Right atrium auricular region (tissue), 2 donors: Measurements from ENCODE around the gene CLIP1. TPM values are rescaled to one million over a fixed set of nuclear protein-coding genes. Genes with fewer than 3 reads are reported as not detected.

Experiments used
- DNase-seq: peaks from one replicate; pipeline ENCODE4 v3.0.0-alpha.2; 2019; ENCODE audit warnings: low spot score
- H3K27ac ChIP-seq, 2 donors: fragments of 200-600 bp; sonication (generic); 1 replicate in 1 of 2; 2 replicates in 1 of 2; pipeline ENCODE4 v1.5.1; 2016 to 2019
- H3K27me3 ChIP-seq, 2 donors: fragments of 200-600 bp; sonication (generic); one replicate each; pipeline versions ENCODE4 v1.5.1 to v1.6.0; 2017 to 2019
- H3K36me3 ChIP-seq: fragments of 200-600 bp; sonication (generic); one replicate; pipeline ENCODE4 v1.5.1; 2016
- H3K4me1 ChIP-seq, 2 donors: fragments of 200-600 bp; sonication (generic); one replicate each; pipeline versions ENCODE4 v1.5.1 to v1.6.0; 2017 to 2019
- H3K4me3 ChIP-seq, 2 donors: fragments of 200-600 bp; sonication (generic); 1 replicate in 1 of 2; 2 replicates in 1 of 2; pipeline ENCODE4 v1.5.1; 2017 to 2019; ENCODE audit warnings: mild to moderate bottlenecking in 1 of 2, moderate library complexity in 1 of 2
- H3K9me3 ChIP-seq, 2 donors: fragments of 200-600 bp; sonication (generic); one replicate each; pipeline ENCODE4 v1.5.1; 2019
- CTCF ChIP-seq, 2 donors: fragments of 200-600 bp; sonication (generic); IDR thresholded peaks; one replicate each; pipeline ENCODE4 v1.5.1; 2019; ENCODE audit warnings: antibody characterized with exemption in 2 of 2
- total RNA-seq, 2 donors: library from RNA; depleted of rRNA; stranded (reverse); fragments of >200 nt; gene quantifications; one replicate each; pipeline ENCODE4 v1.1.0, GENCODE V29; 2016

Gene CLIP1
- total RNA-seq, 2 donors from 2014 or later: 91.5 to 153 TPM

GRCh38 chr12:122295877-122296276, 126.6 kb downstream of the CLIP1 start:
- Histone ChIP-seq H3K27ac (no peak overlapping the region), H3K4me3 (no peak overlapping the region), H3K36me3 (peaks cover 43% of the 10 kb centered on the region), H3K9me3 (peaks cover 0 to 5% of the 10 kb centered on the region in 2 donors), H3K27me3 (no peaks in the 10 kb centered on the region), H3K4me1 (no peaks in the 10 kb centered on the region)
- DNase-seq: no peak
- TF ChIP-seq CTCF (IDR thresholded peaks at IDR 0.05): no peak

DNA sequence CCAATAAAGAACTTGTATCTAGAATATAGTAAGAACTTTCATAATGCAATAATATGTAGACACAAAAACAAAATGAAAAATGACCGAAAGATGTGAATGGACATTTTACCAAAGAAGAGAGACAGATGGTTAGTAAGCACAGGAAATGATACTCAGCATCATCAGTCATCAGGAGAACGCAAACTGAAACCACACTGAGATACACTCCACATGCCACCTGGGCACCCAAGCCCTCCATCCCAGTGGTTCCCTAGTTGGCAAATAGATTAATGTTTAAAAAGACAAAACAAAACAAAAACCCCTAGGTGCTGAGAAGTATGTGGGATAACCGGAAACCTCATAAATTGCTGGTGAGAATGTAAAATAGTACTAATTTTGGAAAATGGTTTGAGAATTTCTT, 129.4 kb downstream of the CLIP1 start:
- peaks cover 44% of the 10 kb centered on the region for H3K36me3 ChIP-seq
- no peaks in the 10 kb centered on the region for H3K27me3 ChIP-seq

DNA sequence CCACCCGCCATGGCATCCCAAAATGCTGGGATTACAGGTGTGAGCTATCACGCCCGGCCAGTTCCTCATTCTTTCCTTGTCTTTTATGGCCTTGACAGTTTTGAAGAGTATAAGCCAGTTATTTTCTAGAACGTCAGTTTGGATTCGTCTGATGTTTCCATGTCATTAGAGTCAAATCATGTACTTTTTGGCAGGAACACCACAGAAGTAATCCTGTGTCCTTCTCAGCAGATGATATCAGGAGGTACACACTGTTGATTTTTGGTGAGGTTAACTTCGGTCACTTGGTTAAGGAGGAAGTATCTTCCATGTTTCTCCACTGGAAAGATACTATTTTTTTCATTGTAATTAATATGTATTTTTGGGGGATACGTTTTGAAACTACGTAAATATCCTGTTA, 131.0 kb downstream of the CLIP1 start:
- TF ChIP-seq CTCF (IDR thresholded peaks at IDR 0.05): no peak
- Histone ChIP-seq H3K27me3 (no peaks in the 10 kb centered on the region), H3K4me1 (no peaks in the 10 kb centered on the region), H3K9me3 (peaks cover 0 to 5% of the 10 kb centered on the region in 2 donors), H3K36me3 (peaks cover 35% of the 10 kb centered on the region), H3K4me3 (no peak overlapping the region), H3K27ac (no peak overlapping the region)
- no peak for DNase-seq

More for the DNA sequence above, 129.4 kb downstream of the CLIP1 start:
- no peak overlapping the region for H3K27ac ChIP-seq
- H3K4me1 ChIP-seq: no peaks in the 10 kb centered on the region
- no peak overlapping the region for H3K4me3 ChIP-seq
- no peak for DNase-seq
- no peak for TF ChIP-seq CTCF (IDR thresholded peaks at IDR 0.05)
- peaks cover 0 to 5% of the 10 kb centered on the region in 2 donors for H3K9me3 ChIP-seq

GRCh38 chr12:122283680-122284079, 138.8 kb downstream of the CLIP1 start:
- DNase-seq: no peak
- H3K4me3 ChIP-seq: no peak overlapping the region
- peaks cover 0 to 4% of the 10 kb centered on the region in 2 donors for H3K4me1 ChIP-seq
- no peak overlapping the region for H3K27ac ChIP-seq
- H3K9me3 ChIP-seq: no peaks in the 10 kb centered on the region
- peaks cover 35% of the 10 kb centered on the region for H3K36me3 ChIP-seq
- H3K27me3 ChIP-seq: no peaks in the 10 kb centered on the region
- TF ChIP-seq CTCF (IDR thresholded peaks at IDR 0.05): no peak

DNA sequence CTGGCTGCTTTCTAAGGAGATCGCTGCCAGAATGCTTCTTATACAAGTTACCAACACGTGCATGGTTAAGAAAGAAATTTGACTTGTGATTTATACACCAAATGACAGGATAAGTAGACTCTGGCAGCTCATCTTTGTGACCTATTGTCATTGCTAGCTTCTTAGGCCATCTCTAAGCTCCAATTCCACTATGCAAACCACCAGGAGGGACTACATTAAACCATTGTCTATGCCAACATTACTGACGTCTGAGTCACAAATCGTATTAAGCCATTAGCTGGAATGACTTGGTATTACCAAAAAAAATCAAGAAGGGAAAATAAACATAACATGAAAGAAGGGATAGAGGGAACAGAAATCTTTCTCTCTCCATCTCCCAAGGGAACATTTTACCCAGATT, 140.4 kb downstream of the CLIP1 start:
- H3K27me3 ChIP-seq: no peaks in the 10 kb centered on the region
- H3K4me1 ChIP-seq: peaks cover 0 to 4% of the 10 kb centered on the region in 2 donors
- H3K4me3 ChIP-seq: no peak overlapping the region
- H3K9me3 ChIP-seq: no peaks in the 10 kb centered on the region
- no peak overlapping the region for H3K27ac ChIP-seq
- no peak for DNase-seq
- peaks cover 41% of the 10 kb centered on the region for H3K36me3 ChIP-seq
- TF ChIP-seq CTCF (IDR thresholded peaks at IDR 0.05): no peak

GRCh38 chr12:122276242-122276641, 146.2 kb downstream of the CLIP1 start:
- no peaks in the 10 kb centered on the region for H3K27me3 ChIP-seq
- no peak for DNase-seq
- TF ChIP-seq CTCF (IDR thresholded peaks at IDR 0.05): no peak
- H3K4me1 ChIP-seq: peaks cover 0 to 4% of the 10 kb centered on the region in 2 donors
- no peak overlapping the region for H3K27ac ChIP-seq
- no peaks in the 10 kb centered on the region for H3K9me3 ChIP-seq
- H3K4me3 ChIP-seq: no peak overlapping the region
- H3K36me3 ChIP-seq: peaks cover 66% of the 10 kb centered on the region
